Measurements from ENCODE around the gene PCAT6.
A peak's percentile ranks its signal among the peaks of the same experiment; 100 is the strongest.
"Not testable (repeated sequence)": the region's sequence is repeated elsewhere in the genome, so short reads cannot be mapped to it uniquely, and the experiment has no call there.

Gene PCAT6

DNA sequence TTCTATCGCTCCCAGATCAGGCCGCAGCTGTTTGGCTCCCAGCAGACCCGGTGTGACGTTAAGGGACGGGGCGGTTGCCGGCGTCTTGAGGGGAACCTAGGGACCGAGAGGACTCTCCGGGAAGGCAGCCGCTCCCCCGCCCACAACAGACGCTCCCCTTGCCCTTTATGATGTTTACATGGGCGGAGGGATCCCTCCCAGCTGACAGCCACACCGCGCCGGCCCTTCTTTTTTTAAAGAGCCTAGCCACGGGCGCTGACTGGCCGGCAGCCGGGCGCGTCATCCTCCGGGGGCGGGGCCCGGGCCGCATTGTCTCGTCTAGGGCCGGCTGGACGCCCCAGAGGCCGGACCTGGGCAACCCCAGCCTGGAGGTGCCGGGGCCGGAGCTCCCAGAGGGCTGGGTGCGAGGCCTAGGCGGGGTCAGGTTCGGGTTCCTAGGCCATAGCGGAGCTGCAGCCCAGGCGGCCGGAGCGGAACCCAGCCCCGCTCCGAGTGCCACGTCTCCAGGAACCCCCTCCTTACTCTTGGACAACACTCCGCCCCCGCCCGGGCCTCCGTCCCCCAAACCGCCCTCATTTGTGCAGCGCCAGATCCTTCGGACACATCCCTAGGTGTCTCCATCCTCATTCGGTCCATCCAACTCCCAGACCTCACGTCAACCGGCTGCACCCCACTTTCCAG is at the start of gene PCAT6:
TSS of gene PCAT6 (plus strand) at position 340 of the 681 bp plus-strand sequence.
- DNase-seq, result peak; percentile 42 to 79

DNA sequence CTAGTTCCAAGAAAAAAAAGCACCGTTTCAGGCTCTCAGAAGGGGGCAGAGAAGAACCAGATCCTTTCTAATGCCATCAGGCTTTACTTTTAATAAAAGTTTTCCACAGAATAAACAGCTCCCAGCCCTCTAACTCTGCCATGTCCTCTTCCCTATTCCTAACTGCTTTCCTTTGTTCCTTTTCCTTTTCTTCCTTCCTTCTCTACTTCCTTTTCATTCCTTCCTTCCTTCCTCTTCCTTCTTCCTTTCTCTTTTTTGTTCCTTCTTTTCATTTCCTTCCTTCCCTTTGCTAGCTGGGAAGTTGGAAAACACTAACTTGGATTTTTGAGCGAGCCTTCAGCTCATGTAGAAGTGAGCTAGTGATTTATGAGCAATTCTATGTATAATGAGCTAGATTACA is 48.7 kb upstream of the PCAT6 start:
- DNase-seq, result no peak

DNA sequence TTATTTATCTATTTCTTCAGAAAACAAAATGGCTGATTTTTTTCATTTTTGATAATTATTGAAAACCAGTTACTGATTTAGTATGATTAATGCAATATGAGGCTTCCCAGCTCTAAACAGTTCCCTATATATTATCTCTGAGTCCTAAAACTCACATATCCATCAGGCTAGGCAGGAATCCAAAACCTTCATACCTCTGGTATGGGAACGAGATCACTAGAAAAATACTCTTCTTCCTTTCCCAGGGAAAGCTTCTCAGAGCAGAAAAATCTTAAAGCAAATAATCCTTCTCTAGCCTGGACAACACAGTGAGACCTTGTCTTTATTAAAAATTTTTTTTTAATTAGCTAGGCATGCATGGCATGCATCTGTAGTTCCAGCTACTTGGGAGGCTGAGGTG is 45.0 kb upstream of the PCAT6 start:
- DNase-seq, result no peak

DNA sequence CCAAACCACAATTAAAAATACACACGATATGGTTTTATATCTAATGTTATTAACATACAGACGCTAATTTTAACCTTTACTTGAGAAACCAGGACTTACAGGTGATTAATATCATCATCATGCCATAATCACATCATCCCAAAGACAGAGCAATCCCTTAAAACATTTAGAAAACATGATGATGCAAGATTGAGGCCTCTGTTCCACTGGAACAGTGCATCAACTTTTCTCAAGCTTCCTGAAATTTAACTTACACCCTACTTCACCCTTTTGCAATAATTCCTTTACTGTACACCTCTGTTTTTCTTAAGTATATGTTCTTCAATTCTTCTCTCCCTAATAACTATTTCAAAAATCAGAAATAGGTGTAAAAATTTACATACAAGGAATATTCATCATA is 40.6 kb upstream of the PCAT6 start:
- no peak for DNase-seq

DNA sequence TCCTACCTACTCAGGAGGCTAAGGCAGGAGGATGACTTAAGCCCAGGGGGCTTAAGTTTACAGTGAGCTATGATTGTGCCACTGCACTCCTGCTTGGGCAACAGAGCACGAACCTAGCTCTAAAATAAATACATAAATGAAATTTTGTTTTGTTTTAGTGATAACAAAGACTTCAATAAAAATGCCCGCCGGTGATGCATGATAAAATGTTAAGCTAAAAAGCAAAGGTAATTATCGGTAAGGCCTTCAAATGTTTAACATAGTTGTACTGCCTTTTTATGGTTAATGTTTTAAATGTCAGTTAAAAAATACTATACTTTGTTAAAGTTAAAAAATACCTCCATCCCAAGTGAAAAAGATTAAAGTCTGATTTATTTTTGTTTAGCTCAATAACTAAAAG is 29.6 kb upstream of the PCAT6 start:
- no peak for DNase-seq

DNA sequence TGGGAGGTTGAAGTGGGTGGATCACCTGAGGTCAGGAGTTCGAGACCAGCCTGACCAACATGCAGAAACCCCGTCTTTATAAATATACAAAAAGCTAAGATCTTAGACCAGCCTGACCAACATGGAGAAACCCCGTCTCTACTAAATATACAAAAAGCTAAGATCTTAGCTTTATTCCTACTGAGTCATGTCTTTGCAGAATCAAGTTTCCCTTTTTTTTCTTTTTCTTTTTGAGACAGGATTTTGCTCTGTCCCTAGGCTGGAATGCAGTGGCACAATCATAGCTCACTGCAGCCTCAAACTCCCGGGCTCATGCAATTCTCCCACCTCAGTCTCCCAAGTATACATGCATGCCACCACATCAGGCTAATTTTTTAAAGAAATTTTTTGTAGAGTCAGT is 23.9 kb upstream of the PCAT6 start:
- DNase-seq, result no peak

DNA sequence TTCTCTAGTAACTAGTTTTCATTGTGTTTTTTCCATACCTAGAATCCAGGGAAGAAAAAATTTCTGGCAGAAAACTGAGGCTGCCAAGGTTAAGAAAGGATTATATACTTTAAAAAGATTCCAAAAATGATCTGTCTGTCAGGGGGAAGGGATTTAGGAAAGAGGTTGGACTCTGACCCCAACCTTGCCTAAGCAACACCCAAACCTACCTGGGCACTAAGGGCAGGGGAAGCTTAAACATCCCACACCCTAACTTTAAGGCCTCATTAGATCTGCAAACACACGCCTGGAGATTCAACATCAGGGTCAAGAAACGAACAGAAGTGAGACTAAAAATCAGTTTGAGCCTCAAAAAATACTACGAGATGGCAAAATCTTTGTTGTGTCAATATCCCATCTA is 22.0 kb upstream of the PCAT6 start:
- DNase-seq, result no peak

DNA sequence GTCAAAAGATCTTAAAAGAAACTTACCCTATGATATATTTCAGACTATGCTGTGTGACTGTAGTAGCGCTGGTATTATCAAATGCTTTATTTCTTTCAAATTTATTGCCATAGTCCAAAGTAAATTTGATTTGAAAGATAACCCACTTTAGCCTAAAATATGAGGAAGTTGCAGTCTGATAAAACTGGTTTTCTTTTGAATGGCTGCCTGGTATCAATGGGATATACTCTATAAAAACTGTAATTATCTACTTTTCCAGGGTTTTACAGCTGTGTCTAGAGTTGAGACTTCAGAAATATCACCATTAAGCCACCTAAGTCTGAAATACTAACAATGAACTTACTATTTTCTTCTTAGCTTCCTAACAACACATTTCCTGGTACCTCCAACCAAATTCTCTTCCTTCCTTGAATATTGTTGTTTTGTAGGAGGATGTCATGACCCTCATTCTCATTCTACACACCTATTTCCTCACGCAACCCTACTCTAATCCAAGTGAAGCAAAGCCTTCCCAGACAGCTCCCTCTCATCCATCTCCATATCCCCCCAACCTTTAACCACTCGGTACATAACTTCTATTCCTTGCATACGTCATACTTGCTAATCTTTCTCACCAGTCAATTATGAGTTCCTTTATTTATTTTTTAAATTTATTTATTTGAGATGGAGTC is 19.5 kb upstream of the PCAT6 start:
- DNase-seq, result no peak

DNA sequence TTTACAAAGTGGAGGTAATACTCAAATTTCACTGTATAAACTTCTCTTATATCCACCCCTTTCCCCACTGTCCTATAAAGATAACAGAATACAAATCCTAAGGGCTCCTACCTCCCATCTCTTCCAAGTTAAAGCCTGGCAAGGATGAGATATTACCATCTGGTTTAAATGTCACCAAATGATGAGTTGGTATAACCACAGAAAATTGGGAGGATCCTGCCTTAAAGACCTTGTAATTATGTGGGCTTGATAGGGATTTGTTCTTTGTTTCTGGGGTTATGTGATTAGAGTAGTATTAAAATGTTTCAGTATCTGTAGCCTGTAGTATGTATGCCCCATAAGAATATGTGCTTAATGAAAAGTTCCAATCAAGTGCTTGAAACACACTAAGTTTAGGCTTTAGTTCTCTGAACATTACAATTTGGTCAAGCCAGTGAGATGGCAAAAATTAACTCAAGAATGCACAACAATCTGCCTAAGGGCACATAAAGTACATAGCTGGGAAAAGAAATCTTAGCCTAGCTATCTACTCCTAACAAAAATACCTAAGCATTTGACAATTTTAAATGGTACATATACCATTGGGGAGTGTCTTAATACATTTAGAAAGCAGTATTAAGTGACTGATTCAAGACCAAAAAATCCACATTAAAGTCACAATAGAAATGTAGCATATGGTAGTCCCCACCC is 16.6 kb upstream of the PCAT6 start:
- no peak for DNase-seq

DNA sequence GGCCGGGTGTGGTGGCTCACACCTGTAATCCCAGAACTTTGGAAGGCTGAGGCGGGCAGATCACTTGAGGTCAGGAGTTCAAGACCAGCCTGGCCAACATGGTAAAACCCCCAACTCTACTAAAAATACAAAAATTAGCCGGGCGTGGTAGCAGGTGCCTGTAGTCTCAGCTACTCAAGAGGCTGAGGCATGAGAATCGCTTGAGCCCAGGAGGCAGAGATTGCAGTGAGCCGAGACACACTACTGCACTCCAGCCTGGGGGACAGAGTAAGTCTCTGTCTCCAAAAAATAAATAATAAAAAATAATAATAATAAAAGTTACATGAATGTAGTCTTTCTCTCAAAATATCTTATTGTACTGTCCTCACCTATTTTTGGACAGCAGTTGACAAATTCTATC is 15.8 kb upstream of the PCAT6 start:
- DNase-seq, result not testable (repeated sequence)

DNA sequence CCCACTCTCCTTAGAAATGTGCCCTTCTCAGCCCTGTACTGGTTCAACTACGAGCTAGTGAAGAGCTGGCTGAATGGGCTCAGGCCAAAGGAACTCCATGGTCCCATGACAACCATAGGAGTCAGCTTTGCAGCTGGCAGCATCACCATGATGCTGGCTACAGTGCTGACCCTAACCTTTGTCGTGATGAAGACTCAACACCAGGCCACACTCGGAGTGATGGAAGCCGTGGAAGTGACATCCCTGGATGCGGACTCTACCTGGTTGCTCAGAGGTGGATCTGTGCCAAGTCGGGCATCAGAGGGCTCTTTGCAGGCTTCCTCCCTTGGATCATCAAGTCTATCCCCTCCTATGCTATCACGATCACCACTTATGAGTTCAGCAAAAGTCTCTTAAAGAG is 14.1 kb upstream of the PCAT6 start:
- no peak for DNase-seq

DNA sequence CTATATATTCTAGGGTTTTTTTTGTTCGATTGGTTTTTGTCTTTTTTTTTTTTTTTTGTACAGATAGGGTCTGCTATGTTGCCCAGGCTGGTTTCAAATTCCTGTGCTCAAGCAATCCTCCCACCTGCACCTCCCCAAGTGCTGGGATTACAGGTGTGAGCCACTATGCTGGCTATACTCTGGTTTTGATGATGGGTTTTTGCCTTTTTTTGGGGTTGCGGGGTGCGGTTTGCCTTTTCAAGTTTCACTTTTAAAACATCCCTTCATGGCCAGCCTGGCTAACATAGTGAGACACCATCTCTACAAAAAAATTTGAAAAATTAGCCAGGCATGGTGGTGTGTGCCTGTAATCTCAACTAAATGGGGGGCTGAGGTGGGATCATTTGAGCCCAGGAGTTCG is 12.5 kb upstream of the PCAT6 start:
- DNase-seq, result no peak

DNA sequence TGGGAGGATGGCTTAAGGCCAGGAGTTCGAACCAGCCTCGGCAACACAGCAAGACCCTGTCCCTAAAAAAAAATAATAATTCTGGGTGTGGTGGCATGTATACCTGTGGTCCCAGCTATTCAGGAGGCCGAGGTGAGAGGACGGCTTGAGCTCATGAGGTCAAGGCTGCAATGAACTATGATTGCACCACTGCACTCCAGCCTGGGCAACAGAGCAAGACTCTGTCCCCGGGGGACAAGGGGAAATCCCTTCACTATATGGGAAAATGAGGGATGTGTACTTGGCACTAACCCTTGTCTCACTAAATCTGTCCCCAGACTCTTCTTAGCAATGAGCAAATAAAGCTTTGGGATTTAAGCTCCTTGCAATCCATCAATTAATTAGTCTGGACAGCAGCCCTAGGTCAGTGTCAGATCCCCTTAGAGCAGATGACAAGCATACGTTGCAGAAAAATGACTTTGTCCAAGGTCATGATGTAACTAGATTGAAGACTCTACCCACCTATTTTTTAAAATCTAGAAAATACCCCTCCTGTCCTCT is 11.9 kb upstream of the PCAT6 start:
- DNase-seq, result no peak

DNA sequence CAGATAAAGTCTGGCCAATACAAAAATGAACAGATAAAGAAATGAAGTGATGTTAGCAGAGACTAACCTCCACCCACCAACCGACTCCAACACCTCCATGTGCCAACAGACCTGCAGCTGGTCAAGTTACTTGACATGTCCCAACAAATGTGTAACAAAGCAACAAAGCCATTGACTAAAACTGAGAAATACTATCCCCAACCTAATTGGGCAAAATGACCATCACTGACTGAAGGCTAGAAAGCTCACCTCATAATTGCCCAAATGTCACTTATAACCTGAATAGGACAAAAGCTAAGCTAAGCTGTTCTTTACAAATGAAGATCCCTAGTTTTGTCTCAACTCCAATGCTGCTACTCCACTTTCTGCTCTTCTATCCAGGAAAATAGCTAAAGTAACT is 10.0 kb upstream of the PCAT6 start:
- no peak for DNase-seq

DNA sequence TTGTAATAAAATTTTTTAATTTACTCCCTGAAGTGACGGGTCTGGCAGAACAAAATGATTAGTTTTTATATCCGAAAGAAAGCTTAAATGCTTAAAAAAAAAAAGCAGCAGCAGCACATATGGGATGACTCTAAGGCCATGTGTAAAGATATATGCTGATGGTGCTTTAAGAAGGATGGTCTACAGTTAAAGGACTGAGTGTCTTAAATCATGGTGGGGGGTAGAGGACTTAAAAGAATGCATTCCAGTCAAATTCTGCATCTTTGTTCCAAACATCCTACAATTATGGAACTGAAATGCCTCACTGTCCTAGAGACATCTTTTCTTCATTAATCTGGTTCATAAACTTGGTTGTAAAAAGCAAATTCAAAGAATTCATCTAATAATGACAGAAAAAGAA is 9.6 kb upstream of the PCAT6 start:
- no peak for DNase-seq

DNA sequence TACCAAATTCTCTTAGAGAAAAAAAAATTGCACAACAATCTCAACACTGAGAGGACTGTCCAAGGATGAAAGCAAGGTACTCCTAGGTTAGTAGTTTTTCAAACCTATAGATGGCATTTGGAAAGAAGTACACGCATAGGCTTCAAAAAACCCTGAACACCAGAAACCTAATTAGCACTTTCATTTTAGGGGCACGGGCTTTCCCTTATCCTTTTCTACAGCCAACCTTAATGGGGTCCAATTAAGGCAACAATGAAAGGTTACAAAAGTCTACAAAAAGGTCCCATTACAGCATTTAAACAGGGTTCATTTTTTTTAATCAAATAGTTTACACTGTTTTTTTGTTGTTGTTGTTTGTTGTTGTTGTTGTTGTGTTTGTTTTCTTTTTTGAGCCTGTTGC is 8.7 kb upstream of the PCAT6 start:
- DNase-seq, result no peak

DNA sequence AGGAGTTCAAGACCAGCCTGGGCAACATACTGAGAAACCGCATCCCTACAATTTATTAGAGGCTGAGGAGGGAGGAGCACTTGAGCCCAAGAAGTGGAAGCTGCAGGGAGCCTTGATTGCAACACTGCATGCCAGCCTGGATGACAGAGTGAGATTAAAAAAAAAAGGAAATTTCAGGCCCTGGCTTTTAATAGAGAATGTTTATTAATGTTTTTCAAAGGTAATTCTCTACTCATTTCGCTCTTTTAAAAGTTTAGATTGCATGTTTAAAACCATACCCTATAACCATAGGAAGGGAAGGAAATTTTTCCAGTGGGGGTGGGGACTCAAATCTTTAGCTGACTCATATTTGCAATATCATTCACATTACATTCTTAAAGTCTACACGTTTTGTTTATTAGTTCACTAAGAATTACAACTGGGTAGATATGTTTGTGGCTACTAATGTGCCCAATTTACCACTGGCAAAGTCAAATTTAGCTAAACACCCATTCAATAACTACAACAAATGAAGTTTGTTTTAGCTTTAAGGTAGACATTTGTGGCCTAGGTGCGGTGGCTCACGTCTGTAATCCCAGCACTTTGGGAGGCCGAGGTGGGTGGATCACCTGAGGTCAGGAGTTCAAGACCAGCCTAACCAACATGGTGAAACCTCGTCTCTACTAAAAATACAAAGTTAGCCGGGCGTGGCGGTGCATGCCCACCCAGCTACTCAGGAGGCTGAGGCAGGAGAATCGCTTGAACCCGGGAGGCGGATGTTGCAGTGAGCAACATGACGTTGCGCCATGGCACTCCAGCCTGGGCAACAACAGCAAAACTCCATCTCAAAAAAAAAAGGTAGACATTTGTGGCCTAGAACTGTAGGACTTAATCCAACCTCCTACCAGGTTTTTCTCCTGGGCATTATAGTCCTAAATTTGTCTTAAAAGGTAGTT is 7.5 kb upstream of the PCAT6 start:
- DNase-seq, result no peak

DNA sequence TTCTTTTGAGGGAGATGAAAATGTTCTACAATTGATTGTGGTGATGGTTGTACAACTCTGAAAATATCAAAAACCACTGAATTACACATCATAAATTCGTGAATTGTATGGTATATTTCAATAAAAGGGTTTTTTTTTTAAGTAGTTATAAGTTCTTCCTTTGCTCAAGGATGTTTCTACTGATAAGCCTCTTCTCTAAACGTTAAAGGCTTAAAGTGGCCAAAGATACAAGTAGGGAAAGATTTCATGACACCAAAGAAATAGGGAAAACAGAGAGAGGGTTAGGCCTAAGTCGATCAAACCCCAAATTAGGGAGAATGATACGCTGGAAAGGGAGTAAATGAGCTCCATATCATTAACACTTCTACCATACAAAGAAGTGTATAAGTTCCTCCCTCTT is 6.6 kb upstream of the PCAT6 start:
- no peak for DNase-seq

DNA sequence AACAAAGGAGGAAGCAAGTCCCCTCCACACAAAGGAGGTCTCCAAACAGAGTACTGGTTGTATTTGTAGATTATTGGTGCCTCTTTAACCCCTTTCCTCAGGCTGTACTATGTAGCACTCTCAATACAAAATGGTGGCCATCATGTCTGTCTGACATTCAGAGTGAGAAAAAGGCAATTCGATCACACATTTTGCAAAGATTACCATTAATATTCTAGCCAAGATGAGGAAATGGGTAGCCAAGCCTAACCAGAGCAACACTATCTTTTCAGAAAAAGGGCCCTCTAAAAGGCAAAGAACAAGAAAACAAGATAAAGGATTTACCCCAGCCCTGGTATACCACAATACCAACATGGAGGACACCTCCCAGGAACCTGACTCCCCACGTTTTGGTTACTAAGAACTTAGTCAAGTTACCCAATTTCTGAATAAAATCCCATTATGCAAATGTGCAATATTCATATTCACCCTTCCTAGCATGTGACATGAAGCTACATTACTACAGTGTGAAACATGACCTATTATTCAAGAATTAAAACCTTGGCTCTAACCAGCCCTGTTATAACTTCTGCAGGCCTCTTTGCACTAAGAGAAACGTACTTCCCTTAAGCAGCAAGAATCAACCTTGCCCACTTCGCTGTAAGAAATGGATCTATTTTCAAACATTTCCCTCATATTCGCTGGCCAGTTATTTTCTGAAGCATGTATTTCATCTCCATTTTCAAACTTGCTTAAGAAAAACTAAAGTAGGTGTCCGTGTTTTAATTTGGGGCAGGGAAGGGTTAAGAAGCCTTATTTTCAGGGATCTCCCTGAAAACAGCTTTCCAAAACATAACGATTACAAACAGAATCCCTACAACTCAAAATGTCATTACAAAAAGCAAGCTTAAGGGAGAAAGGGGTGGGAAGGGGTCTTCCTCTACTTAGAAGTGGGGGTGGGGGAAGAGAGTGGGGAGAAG is 4.6 kb upstream of the PCAT6 start:
- no peak for DNase-seq

DNA sequence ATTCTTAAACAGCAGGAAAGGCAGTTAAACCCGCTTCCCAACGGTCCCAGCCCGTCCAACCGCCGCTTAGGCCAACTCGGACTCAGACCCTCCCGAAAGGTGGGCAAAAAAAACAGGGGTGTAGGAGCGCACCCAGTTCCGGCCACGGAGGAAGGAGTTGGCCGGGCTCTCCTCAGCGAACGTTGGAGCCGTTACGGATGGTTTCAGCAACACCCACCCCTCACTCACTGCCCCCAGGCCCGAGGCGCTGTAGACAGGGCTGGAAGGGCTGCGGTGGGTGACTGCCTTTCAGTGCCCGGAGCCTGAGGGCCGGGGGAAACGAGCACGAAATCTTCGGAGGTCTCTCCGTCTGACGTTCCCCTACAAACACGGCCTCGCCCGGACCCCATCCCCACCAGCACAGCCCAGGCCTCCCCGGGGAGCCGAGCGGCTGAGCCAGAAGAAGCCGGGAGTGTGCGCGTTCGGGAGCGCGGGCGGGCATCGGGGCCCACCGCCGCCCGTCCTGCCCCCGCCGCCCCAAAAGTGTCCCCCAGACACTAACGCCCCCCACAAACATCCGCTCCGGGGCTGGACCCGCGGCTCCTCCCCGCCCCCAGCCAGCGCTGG is 3.8 kb upstream of the PCAT6 start:
- no peak for DNase-seq

DNA sequence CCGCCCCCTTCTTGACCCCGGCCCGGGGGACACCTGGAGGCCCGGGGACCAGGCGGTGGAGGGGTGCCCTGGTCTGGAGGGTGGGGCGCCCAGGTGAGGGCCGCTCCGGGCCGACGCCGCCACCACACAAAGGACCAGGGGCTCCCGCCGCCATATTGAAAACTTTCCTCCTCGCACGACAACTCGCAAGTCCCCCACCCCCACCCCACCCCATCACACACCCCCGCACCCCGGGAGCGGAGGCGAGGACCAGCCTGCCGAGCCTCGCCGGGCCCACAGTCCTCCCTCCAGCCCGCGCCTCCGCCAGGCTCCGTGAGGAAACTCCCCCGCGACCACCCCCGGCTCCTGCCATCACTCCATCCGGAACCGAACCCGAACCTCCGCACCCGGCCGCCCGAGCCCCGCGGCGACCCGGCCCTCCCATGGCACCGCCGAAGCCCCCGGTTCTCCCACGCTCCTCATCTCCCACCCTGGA is 3.3 kb upstream of the PCAT6 start:
- DNase-seq, result no peak

Data from cerebellar nuclear complex (tissue), 1 donor.